GM19395 (cell line): ENCODE data around the gene CD22.

Experiments
- ATAC-seq: cut with Tn5 transposase; IDR thresholded peaks from one replicate; pipeline ENCODE4 v1.9.1; 2021; ENCODE audit warnings: mild to moderate bottlenecking, moderate library complexity; ENCODE audit not compliant: unreplicated experiment

CD22 gene

GRCh38 chr19:35295792-35296462, 33.1 kb upstream of the CD22 start:
- no peak for ATAC-seq

GRCh38 chr19:35296644-35297514, 32.1 kb upstream of the CD22 start:
- no peak for ATAC-seq

- ATAC-seq: no peak
Measured at GRCh38 chr19:35297515-35297848, 31.5 kb upstream of the CD22 start.

GRCh38 chr19:35297922-35298321, 31.1 kb upstream of the CD22 start:
- ATAC-seq: no peak

- ATAC-seq: no peak
Measured at GRCh38 chr19:35298561-35298972, 30.4 kb upstream of the CD22 start.

- no peak for ATAC-seq
Measured at GRCh38 chr19:35299523-35300338, 29.3 kb upstream of the CD22 start.

GRCh38 chr19:35300339-35300649, 28.7 kb upstream of the CD22 start:
- ATAC-seq: no peak

GRCh38 chr19:35301961-35302360, 27.0 kb upstream of the CD22 start:
- no peak for ATAC-seq

GRCh38 chr19:35302446-35302845, 26.5 kb upstream of the CD22 start:
- ATAC-seq: no peak

- no peak for ATAC-seq
Measured at GRCh38 chr19:35303357-35303915, 25.6 kb upstream of the CD22 start.

GRCh38 chr19:35304036-35304435, 25.0 kb upstream of the CD22 start:
- ATAC-seq: no peak

GRCh38 chr19:35305181-35305580, 23.8 kb upstream of the CD22 start:
- no peak for ATAC-seq

- no peak for ATAC-seq
Measured at GRCh38 chr19:35306473-35307246, 22.3 kb upstream of the CD22 start.

GRCh38 chr19:35307931-35308330, 21.1 kb upstream of the CD22 start:
- ATAC-seq: no peak

GRCh38 chr19:35308910-35309309, 20.1 kb upstream of the CD22 start:
- no peak for ATAC-seq

GRCh38 chr19:35309481-35310279, 19.3 kb upstream of the CD22 start:
- ATAC-seq: no peak

GRCh38 chr19:35310331-35310730, 18.7 kb upstream of the CD22 start:
- no peak for ATAC-seq

GRCh38 chr19:35310811-35311465, 18.0 kb upstream of the CD22 start:
- ATAC-seq: no peak

GRCh38 chr19:35311901-35312665, 16.9 kb upstream of the CD22 start:
- ATAC-seq: no peak
